Spleen (tissue), 11 donors: ENCODE data around the gene SSBP2. TPM values are rescaled to one million over a fixed set of nuclear protein-coding genes. Genes with fewer than 3 reads are reported as not detected.
"Not testable (repeated sequence)": the region's sequence is repeated elsewhere in the genome, so short reads cannot be mapped to it uniquely, and the experiment has no call there.

Experiments
- DNase-seq: peaks from one replicate; pipeline ENCODE4 v3.0.0-alpha.2; 2020
- H3K27ac ChIP-seq, 8 donors: fragments of 200-600 bp; sonication (generic) in 7 of 8; 1 replicate in 4 of 8; 2 replicates in 4 of 8; pipeline versions ENCODE4 v1.5.0 to v1.8.0; 2016 to 2021; ENCODE audit warnings: inconsistent platforms in 4 of 8, mild to moderate bottlenecking in 4 of 8, moderate library complexity in 1 of 8
- H3K27me3 ChIP-seq, 7 donors: fragments of 200-600 bp; sonication (generic) in 6 of 7; replicated peaks in 1 of 7; 1 replicate in 4 of 7; 2 replicates in 3 of 7; pipeline versions ENCODE4 v1.5.0 to v1.8.0; 2016 to 2021; ENCODE audit warnings: inconsistent platforms in 3 of 7, mild to moderate bottlenecking in 1 of 7
- H3K36me3 ChIP-seq, 6 donors: fragments of 200-600 bp; sonication (generic) in 5 of 6; 1 replicate in 4 of 6; 2 replicates in 2 of 6; pipeline versions ENCODE4 v1.5.0 to v1.8.0; 2016 to 2021; ENCODE audit warnings: inconsistent platforms in 2 of 6
- H3K4me1 ChIP-seq, 6 donors: fragments of 200-600 bp; sonication (generic) in 5 of 6; 1 replicate in 3 of 6; 2 replicates in 3 of 6; pipeline versions ENCODE4 v1.5.0 to v1.8.0; 2016 to 2021; ENCODE audit warnings: inconsistent platforms in 3 of 6
- H3K4me3 ChIP-seq, 8 donors: fragments of 200-600 bp; sonication (generic) in 7 of 8; 1 replicate in 4 of 8; 2 replicates in 4 of 8; pipeline versions ENCODE4 v1.5.0 to v1.8.0; 2016 to 2021; ENCODE audit warnings: inconsistent platforms in 4 of 8, mild to moderate bottlenecking in 4 of 8, moderate library complexity in 2 of 8
- H3K9me3 ChIP-seq, 8 donors: fragments of 200-600 bp; sonication (generic) in 7 of 8; 1 replicate in 4 of 8; 2 replicates in 4 of 8; pipeline versions ENCODE4 v1.5.0 to v1.8.0; 2016 to 2021; ENCODE audit warnings: inconsistent platforms in 4 of 8
- CTCF ChIP-seq, 11 experiments: fragments of 200-600 bp in 7 of 11; fragments of 450-650 bp in 4 of 11; sonication (generic) in 4 of 11; IDR thresholded peaks in 8 of 11; conservative IDR thresholded peaks in 3 of 11; 1 replicate in 7 of 11; 2 replicates in 4 of 11; pipeline versions ENCODE4 v1.4.0 to v1.8.0; 2016 to 2021; ENCODE audit warnings: antibody characterized with exemption in 11 of 11, inconsistent platforms in 4 of 11, mild to moderate bottlenecking in 1 of 11
- POLR2A ChIP-seq, 3 donors: fragments of 450-650 bp; IDR thresholded peaks; one replicate each; pipeline ENCODE4 v1.5.1; 2017; ENCODE audit warnings: antibody characterized with exemption in 3 of 3, mild to moderate bottlenecking in 1 of 3
- POLR2AphosphoS5 ChIP-seq, 3 donors: sonication (generic); formaldehyde crosslinking; IDR thresholded peaks; one replicate each; pipeline ENCODE4 v1.5.1; 2017; ENCODE audit warnings: antibody characterized with exemption in 3 of 3
- WGBS, 5 donors: extraction: QIAGEN DNeasy Blood & Tissue Kit in 3 of 5; methylation state at CpG; one replicate each; pipeline versions ENCODE4 v1.1.5 to v1.1.7; 2013 to 2018; 5-methylcytosine and 5-hydroxymethylcytosine counted together
- intact Hi-C: fragments of 100-400 bp; cut with DNase I; formaldehyde crosslinking; loops from one replicate; pipeline ENCODE4 v1.15.0; 2023; ENCODE audit warnings: low total_unique reads
- polyA plus RNA-seq, 3 donors: library from polyadenylated mRNA; stranded (reverse); fragments of 200-250 nt; gene quantifications; one replicate each; pipeline ENCODE4 v1.2.1, GENCODE V29; 2013
- total RNA-seq, 7 donors: library from RNA; depleted of rRNA in 3 of 7; stranded (reverse); fragments of >200 nt in 3 of 7; fragmentation: NEBNext Ultra II Directional in 4 of 7; extraction: Animal tissue kit (Norgen Biotek cat#: 25700) in 4 of 7; gene quantifications; one replicate each; pipeline versions ENCODE4 v1.1.0 to v1.2.1, GENCODE V29; 2016 to 2021
- donor health status: healthy with polysubstance abuse.
- donor health status: DM: no; HTN: no; CAD: no; lungs with moderate emphysema.
- donor health status: DM: no; HTN: no; CAD: no.
- donor health status: Bipolar disorder and iron deficiency.
- donor health status: healthy.
- donor health status: DM: no; HTN: no; CAD: no.
- donor health status: DM: yes; HTN: yes; CAD: no.

The SSBP2 gene
- total and polyA plus RNA-seq, 10 donors: 12.2 to 40.8 (median 29.6) TPM

- H3K27ac ChIP-seq: no peak overlapping the region
- H3K4me3 ChIP-seq: no peak overlapping the region
- no peaks in the 10 kb centered on the region for H3K36me3 ChIP-seq
- H3K4me1 ChIP-seq: no peaks in the 10 kb centered on the region
- H3K9me3 ChIP-seq: peaks cover 0 to 24% (median 17%) of the 10 kb centered on the region in 8 donors
- TF ChIP-seq CTCF (IDR thresholded peaks at IDR 0.05 in 8 of 11, conservative IDR thresholded peaks at IDR 0.05 in 3 of 11): no peak
- no peak for TF ChIP-seq POLR2AphosphoS5 (IDR thresholded peaks at IDR 0.05)
- no peak for TF ChIP-seq POLR2A (IDR thresholded peaks at IDR 0.05)
- 79 to 97% (median 89%) methylated on average over 1 of the region's 1 CpG for WGBS, 5 donors
- no peaks in the 10 kb centered on the region for H3K27me3 ChIP-seq
- intact Hi-C loops: no loop called here
- no peak for DNase-seq
Measured at GRCh38 chr5:81679885-81680284, 71.0 kb downstream of the SSBP2 start.

GRCh38 chr5:81675420-81675819 is 75.5 kb downstream of the SSBP2 start:
- Histone ChIP-seq H3K9me3 (peaks cover 0 to 2% (median 0%) of the 10 kb centered on the region in 8 donors), H3K27ac (no peak overlapping the region), H3K4me3 (no peak overlapping the region), H3K36me3 (no peaks in the 10 kb centered on the region), H3K4me1 (no peaks in the 10 kb centered on the region), H3K27me3 (no peaks in the 10 kb centered on the region)
- intact Hi-C loops: no loop called here
- no peak for TF ChIP-seq POLR2A (IDR thresholded peaks at IDR 0.05)
- TF ChIP-seq POLR2AphosphoS5 (IDR thresholded peaks at IDR 0.05): no peak
- no peak for TF ChIP-seq CTCF (IDR thresholded peaks at IDR 0.05 in 8 of 11, conservative IDR thresholded peaks at IDR 0.05 in 3 of 11)
- DNase-seq: no peak
- 60 to 98% (median 90%) methylated on average over 3 of the region's 3 CpGs for WGBS, 5 donors

- H3K27me3 ChIP-seq: no peaks in the 10 kb centered on the region
- H3K9me3 ChIP-seq: peaks cover 0 to 5% (median 0%) of the 10 kb centered on the region in 8 donors
- no peaks in the 10 kb centered on the region for H3K36me3 ChIP-seq
- intact Hi-C loops: no loop called here
- no peak overlapping the region for H3K4me3 ChIP-seq
- no peaks in the 10 kb centered on the region for H3K4me1 ChIP-seq
- no peak overlapping the region for H3K27ac ChIP-seq
- TF ChIP-seq CTCF (IDR thresholded peaks at IDR 0.05 in 8 of 11, conservative IDR thresholded peaks at IDR 0.05 in 3 of 11) (no peak), POLR2A (IDR thresholded peaks at IDR 0.05) (no peak), POLR2AphosphoS5 (IDR thresholded peaks at IDR 0.05) (no peak)
- 76 to 100% (median 96%) methylated on average over 1 of the region's 1 CpG for WGBS, 5 donors
- DNase-seq: no peak
Measured at GRCh38 chr5:81665795-81666194, 85.1 kb downstream of the SSBP2 start.

GRCh38 chr5:81660624-81661023 is 90.3 kb downstream of the SSBP2 start:
- H3K4me1 ChIP-seq, DNase-seq, H3K9me3 ChIP-seq, H3K36me3 ChIP-seq, intact Hi-C loops, H3K27me3 ChIP-seq, H3K4me3 ChIP-seq, H3K27ac ChIP-seq: not testable (repeated sequence)
- 92 to 98% (median 95%) methylated on average over 1 of the region's 1 CpG for WGBS, 5 donors

- Histone ChIP-seq H3K9me3 (peaks cover 0 to 9% (median 0%) of the 10 kb centered on the region in 8 donors), H3K4me1 (no peaks in the 10 kb centered on the region), H3K27me3 (no peaks in the 10 kb centered on the region), H3K27ac (no peak overlapping the region), H3K4me3 (no peak overlapping the region), H3K36me3 (no peaks in the 10 kb centered on the region)
- WGBS, 5 donors: 94 to 100% (median 96%) methylated on average over 1 of the region's 1 CpG
- TF ChIP-seq POLR2A (IDR thresholded peaks at IDR 0.05) (no peak), CTCF (IDR thresholded peaks at IDR 0.05 in 8 of 11, conservative IDR thresholded peaks at IDR 0.05 in 3 of 11) (no peak), POLR2AphosphoS5 (IDR thresholded peaks at IDR 0.05) (no peak)
- intact Hi-C loops: no loop called here
- no peak for DNase-seq
Measured at GRCh38 chr5:81657386-81657785, 93.5 kb downstream of the SSBP2 start.
